GM19351 (cell line): ENCODE results near the gene FAM124B.
A peak's percentile ranks its signal among the peaks of the same experiment; 100 is the strongest.

Experiments
- ATAC-seq: cut with Tn5 transposase; IDR thresholded peaks from one replicate; pipeline ENCODE4 v1.9.1; 2021; ENCODE audit warnings: mild to moderate bottlenecking, moderate library complexity; ENCODE audit not compliant: unreplicated experiment

FAM124B gene, protein sequence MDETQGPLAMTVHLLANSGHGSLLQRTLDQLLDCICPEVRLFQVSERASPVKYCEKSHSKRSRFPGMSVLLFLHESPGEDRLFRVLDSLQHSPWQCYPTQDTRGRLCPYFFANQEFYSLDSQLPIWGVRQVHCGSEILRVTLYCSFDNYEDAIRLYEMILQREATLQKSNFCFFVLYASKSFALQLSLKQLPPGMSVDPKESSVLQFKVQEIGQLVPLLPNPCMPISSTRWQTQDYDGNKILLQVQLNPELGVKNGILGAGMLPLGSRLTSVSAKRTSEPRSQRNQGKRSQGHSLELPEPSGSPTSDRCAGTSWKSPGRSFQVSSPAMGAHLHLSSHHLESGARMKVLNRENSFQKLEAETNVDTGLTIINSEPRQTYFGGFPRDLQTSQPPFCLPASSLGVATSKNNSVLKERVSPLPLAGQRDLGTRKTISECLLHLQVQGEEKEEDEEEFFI

DNA sequence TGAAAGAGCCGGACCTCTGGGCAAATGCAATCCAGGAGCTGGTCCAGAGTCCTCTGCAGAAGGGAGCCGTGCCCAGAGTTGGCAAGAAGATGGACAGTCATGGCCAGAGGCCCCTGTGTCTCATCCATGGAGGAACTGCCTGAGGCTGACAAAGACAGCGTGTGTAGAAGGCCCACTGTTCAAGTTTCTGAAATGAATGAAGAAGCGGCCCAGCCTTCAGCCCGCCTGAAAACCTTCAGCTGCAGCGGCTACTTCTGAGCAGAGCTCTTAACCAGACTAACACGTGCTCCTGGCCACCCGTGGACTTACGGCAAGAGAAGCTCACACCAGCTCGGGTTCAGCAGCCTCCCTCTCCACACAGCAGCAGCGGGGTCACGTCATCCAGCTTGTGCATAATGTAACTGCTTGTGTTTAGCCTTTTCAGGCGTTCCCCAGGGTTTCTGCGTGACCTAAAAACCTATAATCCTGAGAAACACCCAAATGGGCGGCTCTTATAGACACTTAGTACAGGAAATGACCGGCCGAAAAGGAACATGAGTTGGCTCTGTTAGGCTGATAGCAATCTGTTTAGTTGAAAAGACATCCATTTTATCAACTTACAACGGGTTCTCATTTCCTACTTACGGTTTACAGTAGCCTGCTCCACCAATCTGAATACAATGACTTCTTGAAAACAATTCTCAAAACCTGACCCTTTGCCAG, at the start of gene FAM124B:
FAM124B (minus strand) TSS at position 467 of the 702 bp plus-strand sequence; CDS start at position 128, 339 bp downstream.
- no peak for ATAC-seq

DNA sequence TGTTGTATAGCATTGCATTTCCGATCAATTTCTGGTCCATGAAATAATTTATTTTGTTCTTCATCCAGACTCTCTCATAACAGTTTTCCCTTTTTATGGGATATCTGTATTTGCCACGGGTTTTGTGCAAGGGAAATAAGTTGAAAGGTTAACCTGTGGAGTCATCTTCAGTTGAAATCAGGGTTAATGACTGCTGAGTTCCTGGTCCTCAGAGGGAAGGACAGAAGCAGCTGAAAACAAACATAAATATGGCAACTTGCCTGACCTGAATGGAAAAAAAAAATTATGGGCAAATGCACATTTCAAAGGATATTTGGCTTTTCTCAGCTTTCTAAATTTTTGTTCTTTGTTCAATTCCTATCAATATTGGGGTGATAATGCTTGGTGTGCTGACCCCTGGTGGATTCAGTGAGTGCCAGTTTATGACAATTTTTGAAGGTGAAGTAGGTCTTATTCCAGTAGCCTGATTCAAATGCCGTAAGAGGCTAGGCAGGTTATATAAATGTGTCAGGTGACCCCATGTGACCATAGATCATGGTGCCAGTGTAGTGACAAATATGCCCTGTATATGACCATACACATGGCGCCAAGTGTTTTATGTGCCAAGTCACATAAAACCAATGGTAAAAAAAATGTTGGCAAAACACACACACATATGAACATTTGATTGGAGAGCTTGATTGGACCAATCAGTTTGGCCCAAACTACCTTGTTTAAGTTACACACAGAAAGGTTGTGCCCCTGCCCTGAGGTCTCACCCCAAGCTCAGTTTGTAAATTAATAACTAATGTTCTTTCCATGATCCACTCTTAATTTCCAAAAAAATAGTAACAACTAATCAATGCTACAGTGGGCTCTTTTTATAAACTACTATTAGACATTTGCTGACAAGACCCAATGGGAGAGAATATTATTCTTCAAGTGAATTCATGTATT, 47.6 kb upstream of the FAM124B start:
- ATAC-seq: peak; percentile 60

DNA sequence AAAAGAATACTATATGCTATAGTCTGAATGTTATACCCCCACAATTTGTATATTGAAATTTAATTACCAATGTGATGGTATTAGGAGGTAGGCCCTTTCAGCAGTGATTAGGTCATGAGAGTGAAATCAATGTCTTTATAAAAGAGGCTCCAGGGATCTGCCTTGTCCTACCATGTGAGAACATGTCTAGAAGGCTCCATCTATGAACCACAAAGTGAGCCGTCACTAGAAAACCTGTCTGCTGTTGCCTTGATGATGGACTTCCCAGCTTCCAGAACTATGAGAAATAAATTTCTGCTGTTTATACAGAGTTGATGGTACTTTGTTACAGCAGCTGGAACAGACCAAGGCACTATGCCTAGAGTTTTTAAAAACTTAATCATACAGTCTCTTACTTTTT, 46.3 kb upstream of the FAM124B start:
- ATAC-seq: no peak

DNA sequence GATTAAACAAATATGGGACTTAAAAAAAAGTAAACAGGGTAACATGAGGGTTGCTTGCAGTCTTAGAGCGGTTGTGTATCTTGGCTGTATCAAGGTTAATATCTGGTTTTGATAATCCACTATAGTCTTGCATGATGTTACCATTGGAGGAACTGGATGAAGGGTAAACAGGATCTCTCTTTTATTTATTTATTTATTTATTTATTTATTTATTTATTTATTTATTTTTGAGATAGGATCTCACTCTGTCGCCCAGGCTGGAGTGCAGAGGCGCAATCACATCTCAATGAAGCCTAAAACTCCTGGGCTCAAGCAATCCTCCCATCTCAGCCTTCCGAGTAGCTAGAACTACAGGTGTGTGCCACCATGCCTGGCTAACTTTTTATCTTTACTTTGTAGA, 42.9 kb upstream of the FAM124B start:
- ATAC-seq: no peak

DNA sequence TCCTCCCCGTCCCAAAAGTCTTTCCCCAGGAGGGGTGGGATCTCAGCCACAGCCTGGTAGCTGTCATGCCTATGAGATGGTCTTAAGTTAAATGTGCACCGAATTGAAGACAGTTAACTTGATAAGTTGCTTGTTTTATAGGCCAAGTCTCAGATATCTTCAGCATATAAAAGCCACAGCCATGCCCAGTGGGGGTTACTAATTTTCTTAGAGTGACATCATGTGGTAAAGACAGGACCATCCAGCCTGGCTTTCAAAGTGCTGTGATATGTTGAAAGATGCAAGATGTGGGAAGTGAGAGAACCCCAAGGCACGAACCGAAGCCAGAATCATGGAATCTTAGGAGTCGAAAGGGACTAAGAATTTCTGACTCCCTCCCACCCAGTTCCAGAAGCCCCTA, 42.1 kb upstream of the FAM124B start:
- ATAC-seq: no peak

DNA sequence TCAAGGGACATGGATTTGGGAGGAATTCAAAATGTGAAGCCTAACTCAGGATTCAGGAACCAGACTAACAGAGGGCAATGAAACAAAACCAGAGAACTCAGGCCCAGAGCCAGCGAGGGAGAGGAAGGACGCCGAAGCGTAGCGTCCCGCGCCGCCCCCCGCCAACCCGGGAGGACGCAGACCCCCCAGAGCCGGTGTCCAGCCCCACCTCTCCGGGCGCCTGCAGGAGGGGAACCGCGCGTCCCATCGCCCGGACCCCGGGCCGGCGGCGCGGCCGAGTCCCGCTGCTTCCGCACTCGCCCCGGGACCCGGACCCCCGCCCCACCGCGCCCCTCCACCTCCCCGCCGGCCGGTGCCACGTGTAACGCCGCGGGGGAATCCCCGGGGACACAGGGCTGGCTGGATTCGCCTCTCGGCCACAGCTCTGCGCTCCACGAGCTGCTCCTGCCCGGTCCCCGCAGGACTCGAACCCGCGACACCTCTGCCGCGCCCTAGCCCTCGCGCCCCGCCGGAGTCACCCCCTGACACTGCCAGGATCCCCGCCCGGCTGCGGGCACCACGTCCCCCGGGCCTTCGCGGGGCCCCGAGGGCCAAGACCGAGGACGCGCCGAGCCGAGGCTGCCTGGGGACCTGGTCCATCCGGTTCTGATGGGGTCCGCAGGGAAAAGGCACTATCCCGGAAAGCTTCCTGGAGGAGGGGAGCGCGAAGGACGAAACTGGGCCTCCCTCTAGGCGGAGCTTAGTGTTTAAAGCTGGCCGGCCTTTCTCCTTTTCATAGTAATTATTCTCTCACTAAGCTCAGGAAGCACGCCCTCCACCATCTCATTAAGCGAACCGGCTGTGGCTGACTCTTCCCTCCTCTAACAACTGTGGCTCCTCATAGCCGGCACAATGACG, 40.4 kb upstream of the FAM124B start:
- ATAC-seq: no peak

DNA sequence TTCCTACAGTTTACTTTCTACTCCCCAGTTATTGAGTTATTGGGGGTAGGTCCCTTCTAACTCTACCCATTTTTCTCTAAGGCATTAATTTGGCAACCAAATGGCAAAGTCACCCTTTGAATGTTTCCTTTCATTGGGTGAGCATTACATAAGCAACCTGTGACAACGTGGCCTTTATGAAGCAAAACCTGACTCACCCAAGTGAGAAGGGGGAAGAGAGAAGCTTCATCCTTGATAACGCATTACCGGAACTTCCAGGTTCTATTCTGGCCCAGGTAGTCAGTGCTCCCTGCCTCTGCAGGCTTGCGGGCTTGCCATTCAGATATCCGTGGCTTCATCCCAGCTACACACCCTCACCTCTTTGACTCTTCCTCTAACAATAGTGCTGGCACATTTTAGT, 39.1 kb upstream of the FAM124B start:
- no peak for ATAC-seq

DNA sequence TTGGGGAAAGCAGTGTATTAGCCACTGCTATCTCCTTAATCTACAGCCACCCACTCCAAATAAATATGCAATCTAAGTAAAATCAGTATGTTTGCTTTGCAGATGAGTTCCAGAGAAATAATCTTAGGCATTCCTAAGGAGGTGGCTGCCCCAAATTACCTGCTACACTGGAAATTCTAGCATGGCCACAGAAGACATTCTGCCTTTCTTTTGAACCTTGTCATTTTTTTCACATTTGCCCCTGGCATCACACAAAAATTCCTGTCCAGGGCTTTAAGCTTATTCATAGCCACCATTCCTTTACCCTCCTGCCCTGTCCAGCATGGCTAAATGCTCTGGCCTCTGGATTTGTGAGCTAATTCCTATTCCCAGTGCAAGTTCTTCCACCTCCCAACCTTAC, 36.8 kb upstream of the FAM124B start:
- no peak for ATAC-seq

DNA sequence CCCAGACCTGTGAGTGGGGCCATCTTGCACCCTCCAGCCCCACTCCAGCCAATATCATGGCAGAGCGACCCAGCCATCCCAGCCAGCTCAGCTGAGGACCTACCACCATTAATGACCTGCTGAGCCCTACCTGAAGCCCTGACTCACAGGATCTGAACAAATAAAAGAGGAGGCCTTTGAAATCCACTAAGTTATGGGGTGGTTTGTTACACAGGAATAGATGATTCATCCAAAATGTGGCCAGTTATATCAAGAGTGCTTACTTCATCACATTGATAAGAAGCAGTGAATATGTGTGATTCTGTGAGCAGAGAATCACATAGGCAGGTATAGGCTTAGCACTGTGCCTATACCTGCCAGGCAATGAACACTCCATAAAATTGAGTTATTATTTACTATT, 34.7 kb upstream of the FAM124B start:
- no peak for ATAC-seq

DNA sequence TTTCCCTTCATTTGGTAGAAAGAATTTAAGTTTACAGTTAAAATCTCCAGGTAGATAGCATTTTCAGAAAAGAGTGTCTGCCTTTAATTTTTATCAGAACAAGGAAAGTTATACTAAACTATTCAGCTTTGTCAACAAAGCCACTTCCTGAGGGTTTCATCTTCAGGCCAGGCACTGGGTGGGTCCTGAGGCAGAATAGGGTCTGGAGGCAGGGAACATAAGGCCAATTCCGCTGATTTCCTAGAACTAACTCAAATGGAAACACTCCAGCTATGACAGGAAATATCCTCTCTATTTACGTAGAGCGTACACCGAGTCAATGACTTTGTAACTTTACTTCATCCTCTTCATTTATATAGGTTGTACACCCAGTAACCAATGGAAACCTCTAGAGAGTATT, 32.7 kb upstream of the FAM124B start:
- ATAC-seq: no peak

DNA sequence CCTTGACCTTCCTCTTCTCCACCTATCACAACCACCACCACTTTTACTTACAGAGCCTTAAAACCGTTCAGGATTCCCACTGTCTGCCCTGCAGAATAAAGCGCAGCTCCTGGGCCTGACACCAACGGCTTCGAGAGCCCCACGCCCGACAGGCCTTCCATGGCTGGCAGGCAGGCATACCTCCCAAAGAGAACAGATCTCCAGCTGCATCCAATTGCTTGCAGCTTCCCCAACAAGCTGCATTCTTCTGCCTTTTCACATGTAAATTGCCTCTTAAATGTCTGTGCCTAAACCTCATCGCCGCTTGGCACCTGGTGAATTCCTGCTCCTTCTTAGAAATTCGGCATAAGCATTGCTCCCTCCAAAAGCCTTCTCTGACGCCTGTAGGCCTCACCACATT, 31.5 kb upstream of the FAM124B start:
- no peak for ATAC-seq

DNA sequence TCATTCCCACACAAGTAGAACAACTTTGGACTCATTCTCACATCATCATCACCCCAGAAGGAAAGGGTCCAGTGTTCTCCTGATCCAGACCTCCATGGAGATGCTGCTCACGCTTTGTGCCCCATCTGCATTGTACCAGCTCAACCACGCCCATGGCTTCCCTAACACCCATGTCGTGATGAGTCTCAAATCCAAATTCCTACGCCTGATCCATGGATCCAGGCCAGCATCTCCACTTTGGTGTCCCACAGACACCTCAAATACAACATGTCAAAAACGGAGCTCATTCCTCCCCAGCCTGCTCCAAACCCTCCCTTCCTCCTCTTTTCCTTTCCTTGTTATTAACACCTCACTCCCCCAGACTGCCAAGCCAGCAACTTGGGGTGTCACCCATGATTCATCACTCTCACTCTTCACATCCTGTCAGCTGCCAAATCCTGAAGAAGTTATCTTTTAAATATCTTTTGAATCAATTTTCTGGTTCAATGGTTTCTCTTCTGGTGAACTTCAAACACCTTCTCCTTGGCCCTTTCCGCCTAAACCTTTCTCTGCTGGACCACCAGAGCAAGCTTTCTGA, 30.2 kb upstream of the FAM124B start:
- ATAC-seq: no peak

DNA sequence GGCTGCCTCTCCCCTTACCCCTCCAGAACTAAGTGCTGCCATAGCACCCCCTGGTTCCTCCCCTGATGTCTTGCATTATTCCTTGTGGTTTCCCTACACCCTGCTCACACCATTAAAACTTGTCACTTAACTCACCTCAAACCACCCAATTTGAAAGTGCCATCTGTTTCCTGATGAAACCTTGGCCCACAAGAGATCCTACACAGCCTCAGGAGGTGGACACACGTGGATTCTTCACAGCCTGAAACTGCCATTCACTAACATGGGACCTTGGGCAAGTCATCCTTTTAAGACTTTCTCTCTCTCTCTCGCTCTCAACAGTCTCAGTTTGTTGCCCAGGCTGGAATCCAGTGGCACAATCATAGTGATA, 27.5 kb upstream of the FAM124B start:
- no peak for ATAC-seq

DNA sequence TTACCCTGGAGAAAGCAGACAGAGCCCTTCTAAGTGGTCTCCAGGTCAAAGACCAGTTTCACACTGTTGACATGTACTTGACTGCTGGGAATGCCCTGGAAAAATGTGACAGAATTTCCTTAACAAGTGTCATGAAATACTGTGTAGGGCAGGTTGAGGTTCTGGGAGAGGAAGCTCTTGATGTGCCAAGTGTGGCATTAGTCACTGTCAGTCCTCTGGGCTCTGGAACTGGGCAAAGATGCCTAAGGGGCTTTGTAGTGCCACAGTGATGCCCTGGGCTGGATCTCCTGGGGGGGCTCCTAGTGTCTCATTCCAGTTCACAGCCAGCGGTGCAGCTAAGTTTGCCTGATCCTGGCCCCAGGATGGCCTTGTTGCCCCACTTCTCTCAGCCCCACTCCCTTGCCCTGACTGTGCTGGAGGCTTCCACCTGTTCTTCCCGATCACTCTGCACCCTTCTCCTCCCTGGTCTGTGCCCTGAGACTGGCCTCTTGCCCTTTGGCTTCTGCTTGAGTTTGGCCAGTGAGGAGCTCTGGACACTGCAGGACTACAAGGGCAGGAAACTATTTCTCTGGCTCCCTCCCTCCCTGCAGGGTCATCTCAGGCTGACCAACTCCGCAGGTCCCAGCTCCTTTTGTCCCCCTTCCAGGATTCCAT, 27.0 kb upstream of the FAM124B start:
- no peak for ATAC-seq

DNA sequence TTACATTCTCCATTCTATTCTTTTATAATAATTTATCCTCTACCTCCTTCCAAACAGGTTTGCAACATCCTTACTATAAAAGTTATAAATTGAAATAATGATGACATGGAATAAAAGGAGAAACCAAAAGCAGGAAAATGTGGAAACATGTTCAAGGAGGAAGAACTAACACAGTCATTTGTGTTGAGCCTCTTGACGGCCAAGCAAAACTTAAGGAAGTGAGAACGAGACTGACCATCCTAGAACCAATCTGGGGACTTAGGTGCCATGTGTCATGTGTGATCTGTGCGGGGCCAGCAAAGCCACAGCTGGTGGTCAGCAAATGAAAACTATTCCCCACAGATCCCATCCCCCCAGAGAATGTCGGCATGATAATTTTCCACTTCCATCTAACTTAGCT, 25.6 kb upstream of the FAM124B start:
- ATAC-seq: no peak

DNA sequence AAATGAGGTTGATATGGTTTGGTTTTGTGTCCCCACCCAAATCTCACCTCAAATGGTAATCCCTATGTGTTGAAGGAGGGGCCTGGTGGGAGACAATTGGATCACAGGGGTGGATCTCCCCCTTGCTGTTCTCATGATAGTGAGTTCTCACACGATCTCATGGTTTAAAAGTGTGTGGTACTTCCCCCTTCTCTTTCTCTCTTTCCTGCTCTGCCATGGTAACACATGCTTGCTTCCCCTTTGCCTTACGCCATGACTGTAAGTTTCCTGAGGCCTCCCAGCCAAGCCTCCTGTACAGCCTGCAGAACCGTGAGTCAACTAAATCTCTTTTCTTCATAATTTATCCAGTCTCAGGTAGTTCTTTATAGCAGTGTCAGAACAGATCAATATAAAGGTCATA, 24.7 kb upstream of the FAM124B start:
- no peak for ATAC-seq

DNA sequence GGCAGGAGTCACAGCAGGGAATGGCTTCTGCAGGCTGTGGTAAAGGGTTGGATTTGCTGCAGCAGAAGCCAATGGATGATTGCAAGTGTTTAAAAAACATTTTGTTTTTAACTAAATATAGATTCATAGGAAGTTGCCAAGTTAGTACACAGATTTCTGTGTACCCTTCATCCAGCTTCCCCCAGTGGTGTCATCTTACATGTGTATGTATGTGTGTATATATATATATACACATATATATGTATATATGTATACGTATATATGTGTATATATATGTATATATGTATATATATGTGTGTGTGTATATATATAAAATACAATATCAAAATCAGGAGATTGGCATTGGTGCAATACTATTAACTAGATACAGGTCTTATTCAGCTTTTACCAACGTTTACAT, 19.2 kb upstream of the FAM124B start:
- no peak for ATAC-seq

DNA sequence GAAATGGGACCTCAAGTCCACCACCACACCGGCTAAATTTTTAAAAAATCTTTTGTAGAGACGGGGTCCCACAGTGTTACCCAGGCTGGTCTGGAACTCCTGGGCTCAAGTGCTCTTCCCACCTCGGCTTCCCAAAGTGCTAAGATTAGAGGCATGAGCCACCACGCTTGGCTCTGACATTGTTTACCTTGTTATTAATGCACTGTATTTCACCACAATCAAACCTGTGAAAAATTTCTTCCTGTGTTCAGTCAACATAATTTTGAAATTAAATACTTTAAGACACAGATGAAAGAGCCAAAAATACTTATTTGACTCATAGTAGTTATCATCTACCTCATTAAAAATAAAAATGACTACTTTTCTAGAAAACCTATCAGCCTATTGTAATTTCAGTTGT, 16.0 kb upstream of the FAM124B start:
- ATAC-seq: no peak

DNA sequence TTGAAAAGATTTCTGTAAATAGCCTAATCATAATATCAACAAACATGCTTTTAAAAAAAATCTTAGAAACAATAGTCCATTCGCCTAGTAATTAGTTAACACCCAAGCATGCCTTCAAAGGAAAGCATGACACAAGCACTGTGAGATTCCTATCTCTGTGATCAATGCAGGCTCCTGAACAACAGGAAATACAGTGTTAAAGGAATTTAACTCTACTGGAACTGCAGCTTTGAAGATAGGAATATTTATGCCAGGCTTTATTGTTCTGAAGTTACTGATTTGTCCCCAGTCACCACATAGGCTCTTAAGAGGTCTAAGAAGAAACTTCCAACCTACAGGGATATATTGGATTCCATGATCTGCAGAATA, 15.4 kb upstream of the FAM124B start:
- ATAC-seq: no peak
